ENCODE measurements around the gene NEDD4L.
A peak's percentile ranks its signal among the peaks of the same experiment; 100 is the strongest.

The NEDD4L gene

GRCh38 chr18:58005011-58005410 is 39.0 kb upstream of the NEDD4L start:
- TF ChIP-seq CTCF (IDR thresholded peaks at IDR 0.05; ENCODE audit: insufficient read depth, low read length, missing control alignments) = no peak
- no peak for DNase-seq (ENCODE audit: low read depth, low spot score)
- POLR2A ChIA-PET = interaction anchor here (0.6 kb wide), 1 partner anchor 405 kb away, joined by 3 read pairs; no protein-coding TSS in a partner anchor
- CTCF ChIA-PET = interaction anchor here (0.7 kb wide), 1 partner anchor 123 kb away, joined by 3 read pairs; no protein-coding TSS in a partner anchor
- no peak overlapping the region for H3K4me3 ChIP-seq (ENCODE audit: low read depth, low read length)

- POLR2A ChIA-PET = no interaction called here
- no peak for TF ChIP-seq CTCF (IDR thresholded peaks at IDR 0.05; ENCODE audit: insufficient read depth, low read length, missing control alignments)
- no peak overlapping the region for H3K4me3 ChIP-seq (ENCODE audit: low read depth, low read length)
- peak; percentile 10 for DNase-seq (ENCODE audit: low read depth, low spot score)
- CTCF ChIA-PET = interaction anchor here (0.6 to 1.1 kb wide), 2 partner anchors 47 to 124 kb away, joined by 3 read pairs; no protein-coding TSS in a partner anchor
These were observed 38.0 kb upstream of the NEDD4L start for GRCh38 chr18:58005885-58006523.

GRCh38 chr18:58009166-58009565 is 34.9 kb upstream of the NEDD4L start:
- ChIA-PET POLR2A (no interaction called here), CTCF (interaction anchor here (1.1 to 1.9 kb wide), 3 partner anchors 10 to 46 kb away, joined by 3 to 8 read pairs (median 4); partner anchors contain the start of gene NEDD4L)
- no peak overlapping the region for H3K4me3 ChIP-seq (ENCODE audit: low read depth, low read length)
- DNase-seq (ENCODE audit: low read depth, low spot score) = no peak
- TF ChIP-seq CTCF (IDR thresholded peaks at IDR 0.05; ENCODE audit: insufficient read depth, low read length, missing control alignments) = no peak

GRCh38 chr18:58010265-58010664 is 33.8 kb upstream of the NEDD4L start:
- ChIA-PET CTCF (interaction anchor here (0.9 to 1.9 kb wide), 3 partner anchors 9 to 47 kb away, joined by 3 to 8 read pairs (median 3); partner anchors contain the start of gene NEDD4L), POLR2A (no interaction called here)
- no peak for TF ChIP-seq CTCF (IDR thresholded peaks at IDR 0.05; ENCODE audit: insufficient read depth, low read length, missing control alignments)
- no peak for DNase-seq (ENCODE audit: low read depth, low spot score)
- H3K4me3 ChIP-seq (ENCODE audit: low read depth, low read length) = no peak overlapping the region

- ChIA-PET POLR2A (no interaction called here), CTCF (interaction anchor here (1.1 to 2.5 kb wide), 3 partner anchors 23 to 123 kb away, joined by 3 to 8 read pairs (median 3); partner anchors contain the start of gene NEDD4L)
- DNase-seq (ENCODE audit: low read depth, low spot score) = no peak
- H3K4me3 ChIP-seq (ENCODE audit: low read depth, low read length) = no peak overlapping the region
- TF ChIP-seq CTCF (IDR thresholded peaks at IDR 0.05; ENCODE audit: insufficient read depth, low read length, missing control alignments) = no peak
These were observed 31.7 kb upstream of the NEDD4L start for GRCh38 chr18:58012356-58012755.

Measured in AG04449 (cell line).